AG04449 (cell line): ENCODE data around the gene TMEM8B.
A peak's percentile ranks its signal among the peaks of the same experiment; 100 is the strongest.

Experiments
- CTCF ChIA-PET: fragments of 350-600 bp; formaldehyde crosslinking; extraction: SDS; loops from one replicate; lab custom pipeline; 2021; ENCODE audit warnings: antibody characterized with exemption; lab: Yijun Ruan, JAX
- POLR2A ChIA-PET: fragments of 400-600, 350-600 bp; formaldehyde crosslinking; extraction: SDS; loops from one replicate; lab custom pipeline; 2020; ENCODE audit warnings: antibody characterized with exemption, inconsistent platforms; lab: Yijun Ruan, JAX
- DNase-seq: peaks from one replicate; pipeline ENCODE4 v3.0.0-alpha.2; 2010; ENCODE audit warnings: low read depth, low spot score
- H3K4me3 ChIP-seq: 2 replicates; pipeline ENCODE4 v1.5.1; 2011; ENCODE audit warnings: low read depth, mild to moderate bottlenecking, control low read depth, low read length
- CTCF ChIP-seq: IDR thresholded peaks from one replicate; pipeline ENCODE4 v1.5.1; 2011; ENCODE audit warnings: mild to moderate bottlenecking, moderate library complexity, low read length, control low read depth, inconsistent platforms; ENCODE audit not compliant: insufficient read depth; ENCODE audit errors: missing control alignments

The TMEM8B gene

GRCh38 chr9:35806101-35806500 lies 22.9 kb upstream of the TMEM8B start:
- no peak overlapping the region for H3K4me3 ChIP-seq
- no peak for TF ChIP-seq CTCF
- no peak for DNase-seq
- POLR2A ChIA-PET = no interaction called here
- CTCF ChIA-PET = interaction anchor here (1.1 to 17.0 kb wide), 4 partner anchors 11 to 105 kb away, joined by 3 to 201 read pairs (median 5); partner anchors contain the start of gene NPR2

- no peak overlapping the region for H3K4me3 ChIP-seq
- TF ChIP-seq CTCF = no peak
- ChIA-PET POLR2A (no interaction called here), CTCF (interaction anchor here (17.0 kb wide), 1 partner anchor 19 kb away, joined by 201 read pairs; the partner anchor contains the start of gene NPR2)
- DNase-seq = no peak
These were observed 20.6 kb upstream of the TMEM8B start for GRCh38 chr9:35808433-35808832.

GRCh38 chr9:35810122-35810521 lies 18.9 kb upstream of the TMEM8B start:
- ChIA-PET CTCF (interaction anchor here (3.2 to 17.0 kb wide), 2 partner anchors 20 to 93 kb away, joined by 10 to 201 read pairs; partner anchors contain the start of gene NPR2), POLR2A (no interaction called here)
- DNase-seq = no peak
- H3K4me3 ChIP-seq = no peak overlapping the region
- TF ChIP-seq CTCF = no peak

GRCh38 chr9:35811381-35812024 lies 17.5 kb upstream of the TMEM8B start:
- TF ChIP-seq CTCF = no peak
- DNase-seq = no peak
- H3K4me3 ChIP-seq = peak overlapping the region; percentile 64
- ChIA-PET POLR2A (interaction anchor here (0.7 to 1.1 kb wide), 3 partner anchors 21 to 123 kb away, joined by 3 to 4 read pairs (median 3); no protein-coding TSS in a partner anchor), CTCF (interaction anchor here (1.5 to 17.0 kb wide), 8 partner anchors 12 to 150 kb away, joined by 4 to 201 read pairs (median 14); partner anchors contain the start of genes FAM221B, NPR2 and TMEM8B)

- ChIA-PET CTCF (interaction anchor here (0.8 to 17.0 kb wide), 12 partner anchors 9 to 151 kb away, joined by 3 to 201 read pairs (median 8); partner anchors contain the start of genes FAM221B, NPR2 and TMEM8B), POLR2A (interaction anchor here (0.7 to 1.4 kb wide), 4 partner anchors 22 to 123 kb away, joined by 3 to 4 read pairs (median 3); no protein-coding TSS in a partner anchor)
- peak within 1 kb of the TSS; percentile 64 for H3K4me3 ChIP-seq
- DNase-seq = no peak
- TF ChIP-seq CTCF = no peak
These were observed 16.9 kb upstream of the TMEM8B start, which contains the start of gene SPAG8 for GRCh38 chr9:35812025-35812602. Gene SPAG8 (minus strand): TSS chr9:35812262. CDS start chr9:35812147, 115 bp downstream.
